Body of pancreas (tissue), 4 donors: ENCODE measurements around the gene CD58. TPM values are rescaled to one million over a fixed set of nuclear protein-coding genes. Genes with fewer than 3 reads are reported as not detected.

Experiments used
- ATAC-seq: fragments of 150-250 bp; one replicate; pipeline ENCODE4 v1.9.1; 2016
- DNase-seq, 4 donors: peaks; one replicate each; pipeline ENCODE4 v3.0.0-alpha.2; 2019
- H3K27ac ChIP-seq, 4 donors: fragments of 200-600 bp; sonication (generic); 1 replicate in 3 of 4; 2 replicates in 1 of 4; pipeline versions ENCODE4 v1.5.1 to v1.6.1; 2016 to 2019; ENCODE audit warnings: mild to moderate bottlenecking in 1 of 4, mixed read lengths in 1 of 4, moderate library complexity in 1 of 4
- H3K27me3 ChIP-seq, 2 donors: fragments of 200-600 bp; sonication (generic); one replicate each; pipeline ENCODE4 v1.6.0; 2016; ENCODE audit warnings: mild to moderate bottlenecking in 1 of 2
- H3K36me3 ChIP-seq, 2 donors: fragments of 200-600 bp; sonication (generic); replicated peaks in 1 of 2; 2 replicates each; pipeline ENCODE4 v1.5.1; 2016; ENCODE audit warnings: low read depth in 2 of 2; ENCODE audit not compliant: insufficient read depth in 1 of 2
- H3K4me1 ChIP-seq: fragments of 200-600 bp; sonication (generic); one replicate; pipeline ENCODE4 v1.6.0; 2016
- H3K4me3 ChIP-seq, 2 donors: fragments of 200-600 bp; sonication (generic); 1 replicate in 1 of 2; 2 replicates in 1 of 2; pipeline ENCODE4 v1.5.1; 2016 to 2019
- H3K9me3 ChIP-seq, 3 donors: fragments of 200-600 bp; sonication (generic); 1 replicate in 2 of 3; 2 replicates in 1 of 3; pipeline ENCODE4 v1.5.1; 2016
- CTCF ChIP-seq, 7 experiments: fragments of 450-650 bp in 4 of 7; fragments of 200-600 bp in 3 of 7; sonication (generic) in 3 of 7; IDR thresholded peaks; one replicate each; pipeline ENCODE4 v1.5.1; 2016 to 2019; ENCODE audit warnings: antibody characterized with exemption in 7 of 7
- POLR2A ChIP-seq, 3 donors: fragments of 450-650 bp; IDR thresholded peaks; one replicate each; pipeline ENCODE4 v1.6.1; 2016; ENCODE audit warnings: antibody characterized with exemption in 3 of 3, mild to moderate bottlenecking in 2 of 3
- WGBS, 2 donors: methylation state at CpG; one replicate each; pipeline ENCODE4 v1.1.5; 2017; 5-methylcytosine and 5-hydroxymethylcytosine counted together
- intact Hi-C: fragments of 100-400 bp; cut with DNase I; formaldehyde crosslinking; loops from one replicate; pipeline ENCODE4 v1.15.1; 2023
- total RNA-seq, 2 donors: library from RNA; depleted of rRNA; stranded (reverse); fragments of >200 nt; gene quantifications; one replicate each; pipeline ENCODE4 v1.1.0, GENCODE V29; 2016

Gene CD58
- total RNA-seq, 2 donors from 2014 or later: 6.6 to 15.0 TPM

- 81 to 89% methylated on average over 4 of the region's 4 CpGs for WGBS, 2 donors
- no peaks in the 10 kb centered on the region for H3K36me3 ChIP-seq
- no peak overlapping the region for H3K27ac ChIP-seq
- no peak overlapping the region for H3K4me3 ChIP-seq
- H3K9me3 ChIP-seq: no peaks in the 10 kb centered on the region
- H3K27me3 ChIP-seq: no peaks in the 10 kb centered on the region
- no peak for DNase-seq
- no peak for ATAC-seq
- no peaks in the 10 kb centered on the region for H3K4me1 ChIP-seq
- intact Hi-C loops: no loop called here
- TF ChIP-seq POLR2A (IDR thresholded peaks at IDR 0.05) (no peak), CTCF (IDR thresholded peaks at IDR 0.05) (no peak)
These were observed 60.5 kb downstream of the CD58 start for GRCh38 chr1:116510361-116510760.

- 80 to 88% methylated on average over 3 of the region's 3 CpGs for WGBS, 2 donors
- no peak for DNase-seq
- intact Hi-C loops: no loop called here
- H3K9me3 ChIP-seq: no peaks in the 10 kb centered on the region
- ATAC-seq: no peak
- H3K4me1 ChIP-seq: no peaks in the 10 kb centered on the region
- H3K27ac ChIP-seq: no peak overlapping the region
- H3K4me3 ChIP-seq: no peak overlapping the region
- no peaks in the 10 kb centered on the region for H3K36me3 ChIP-seq
- no peaks in the 10 kb centered on the region for H3K27me3 ChIP-seq
- no peak for TF ChIP-seq CTCF (IDR thresholded peaks at IDR 0.05)
- no peak for TF ChIP-seq POLR2A (IDR thresholded peaks at IDR 0.05)
These were observed 61.5 kb downstream of the CD58 start for GRCh38 chr1:116508984-116509980.

GRCh38 chr1:116508085-116508983, 62.5 kb downstream of the CD58 start:
- Histone ChIP-seq H3K4me1 (no peaks in the 10 kb centered on the region), H3K36me3 (no peaks in the 10 kb centered on the region), H3K27ac (no peak overlapping the region), H3K27me3 (no peaks in the 10 kb centered on the region), H3K9me3 (no peaks in the 10 kb centered on the region), H3K4me3 (no peak overlapping the region)
- DNase-seq: no peak
- intact Hi-C loops: no loop called here
- ATAC-seq: no peak
- 70 to 73% methylated on average over 4 of the region's 4 CpGs for WGBS, 2 donors
- TF ChIP-seq CTCF (IDR thresholded peaks at IDR 0.05): no peak
- TF ChIP-seq POLR2A (IDR thresholded peaks at IDR 0.05): no peak

GRCh38 chr1:116507631-116508030, 63.2 kb downstream of the CD58 start:
- no peak overlapping the region for H3K4me3 ChIP-seq
- H3K27me3 ChIP-seq: no peaks in the 10 kb centered on the region
- TF ChIP-seq POLR2A (IDR thresholded peaks at IDR 0.05): no peak
- no peak for TF ChIP-seq CTCF (IDR thresholded peaks at IDR 0.05)
- H3K27ac ChIP-seq: no peak overlapping the region
- ATAC-seq (no peak), DNase-seq (no peak)
- intact Hi-C loops: no loop called here
- no peaks in the 10 kb centered on the region for H3K4me1 ChIP-seq
- H3K9me3 ChIP-seq: no peaks in the 10 kb centered on the region
- H3K36me3 ChIP-seq: no peaks in the 10 kb centered on the region
- 76 to 94% methylated on average over 2 of the region's 2 CpGs for WGBS, 2 donors
